ENCODE results near the gene OBSL1.

OBSL1 gene

DNA sequence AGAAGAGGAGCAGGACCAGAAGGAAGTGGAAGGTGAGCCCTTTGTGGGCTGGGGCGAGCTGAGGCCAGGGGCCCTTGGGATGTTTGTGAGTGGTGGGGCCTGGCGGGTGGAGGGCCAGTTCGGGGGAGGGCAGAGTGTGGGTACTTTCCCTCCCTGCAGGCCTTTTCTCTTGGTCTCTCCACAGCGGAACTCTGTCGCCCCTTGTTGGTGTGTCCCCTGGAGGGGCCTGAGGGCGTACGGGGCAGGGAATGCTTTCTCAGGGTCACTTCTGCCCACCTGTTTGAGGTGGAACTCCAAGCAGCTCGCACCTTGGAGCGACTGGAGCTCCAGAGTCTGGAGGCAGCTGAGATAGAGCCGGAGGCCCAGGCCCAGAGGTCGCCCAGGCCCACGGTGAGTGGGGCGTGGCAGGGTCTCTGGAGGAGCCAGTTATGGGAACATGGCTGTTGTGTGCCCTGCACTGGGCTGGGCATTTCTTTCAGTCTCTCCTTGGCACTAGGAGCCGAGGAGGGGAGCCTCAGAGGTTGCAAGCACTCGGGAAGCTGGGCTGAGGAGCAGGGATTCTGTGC, 37.1 kb upstream of the OBSL1 start:
- DNase-seq (ENCODE audit: extremely low read depth, low read depth): no peak
- TF ChIP-seq, protein P1, sequence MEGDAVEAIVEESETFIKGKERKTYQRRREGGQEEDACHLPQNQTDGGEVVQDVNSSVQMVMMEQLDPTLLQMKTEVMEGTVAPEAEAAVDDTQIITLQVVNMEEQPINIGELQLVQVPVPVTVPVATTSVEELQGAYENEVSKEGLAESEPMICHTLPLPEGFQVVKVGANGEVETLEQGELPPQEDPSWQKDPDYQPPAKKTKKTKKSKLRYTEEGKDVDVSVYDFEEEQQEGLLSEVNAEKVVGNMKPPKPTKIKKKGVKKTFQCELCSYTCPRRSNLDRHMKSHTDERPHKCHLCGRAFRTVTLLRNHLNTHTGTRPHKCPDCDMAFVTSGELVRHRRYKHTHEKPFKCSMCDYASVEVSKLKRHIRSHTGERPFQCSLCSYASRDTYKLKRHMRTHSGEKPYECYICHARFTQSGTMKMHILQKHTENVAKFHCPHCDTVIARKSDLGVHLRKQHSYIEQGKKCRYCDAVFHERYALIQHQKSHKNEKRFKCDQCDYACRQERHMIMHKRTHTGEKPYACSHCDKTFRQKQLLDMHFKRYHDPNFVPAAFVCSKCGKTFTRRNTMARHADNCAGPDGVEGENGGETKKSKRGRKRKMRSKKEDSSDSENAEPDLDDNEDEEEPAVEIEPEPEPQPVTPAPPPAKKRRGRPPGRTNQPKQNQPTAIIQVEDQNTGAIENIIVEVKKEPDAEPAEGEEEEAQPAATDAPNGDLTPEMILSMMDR (IDR thresholded peaks at IDR 0.05; ENCODE audit: low read depth, low read length): no peak

DNA sequence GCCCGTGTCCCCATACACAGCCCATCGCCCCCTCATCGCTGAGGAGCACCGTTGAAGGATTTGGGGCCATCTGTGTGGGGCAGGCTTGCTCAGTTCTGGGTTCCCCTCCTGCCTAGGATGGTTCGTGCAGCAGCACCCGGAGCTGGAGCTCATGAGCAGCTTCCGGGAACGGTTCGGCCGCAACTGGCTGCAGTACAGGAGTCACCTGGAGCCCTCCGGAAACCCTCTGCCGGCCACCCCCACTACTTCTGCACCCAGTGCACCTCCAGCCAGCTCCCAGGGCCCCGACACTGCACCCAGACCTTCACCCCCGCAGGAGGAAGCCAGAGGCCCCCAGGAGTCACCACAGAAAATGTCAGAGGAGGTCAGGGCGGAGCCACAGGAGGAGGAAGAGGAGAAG, 36.6 kb upstream of the OBSL1 start:
- no peak for DNase-seq (ENCODE audit: extremely low read depth, low read depth)
- TF ChIP-seq, protein P1 (IDR thresholded peaks at IDR 0.05; ENCODE audit: low read depth, low read length): no peak

DNA sequence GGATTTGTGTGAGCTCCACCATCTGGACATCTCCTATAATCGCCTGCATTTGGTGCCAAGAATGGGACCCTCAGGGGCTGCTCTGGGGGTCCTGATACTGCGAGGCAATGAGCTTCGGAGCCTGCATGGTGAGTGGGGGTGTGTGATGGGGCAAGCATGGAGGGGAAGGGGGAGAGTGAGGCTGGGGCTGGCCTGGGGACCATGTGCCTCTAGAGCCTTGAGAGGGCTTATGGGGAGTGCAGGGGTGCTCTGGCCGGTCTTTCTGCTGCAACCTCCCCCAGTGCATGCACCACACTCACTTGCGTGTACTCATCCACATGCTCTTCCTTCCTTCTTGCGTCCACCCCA, 34.2 kb upstream of the OBSL1 start:
- TF ChIP-seq, protein P1 (IDR thresholded peaks at IDR 0.05; ENCODE audit: low read depth, low read length): no peak

DNA sequence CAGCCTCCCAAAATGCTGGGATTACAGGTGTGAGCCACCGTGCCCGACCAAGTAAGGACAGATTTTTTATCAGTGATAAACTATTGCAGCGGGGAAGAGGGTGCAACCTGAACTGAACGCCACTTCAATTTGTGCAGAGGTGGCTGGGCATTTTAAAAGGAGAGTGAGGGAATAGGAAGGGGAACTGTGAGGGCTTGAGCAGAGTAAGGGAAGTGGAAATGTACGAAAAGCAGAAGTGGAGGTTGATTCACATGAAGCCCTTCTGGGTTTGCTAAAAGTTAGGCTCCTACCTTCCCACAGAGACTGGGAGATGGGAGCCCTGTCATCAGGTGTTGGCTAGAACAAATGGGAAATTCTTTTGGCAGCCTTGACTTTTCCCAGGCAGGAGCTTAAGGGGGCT, 32.4 kb upstream of the OBSL1 start:
- TF ChIP-seq, protein P1 (IDR thresholded peaks at IDR 0.05; ENCODE audit: low read depth, low read length): no peak
- DNase-seq (ENCODE audit: extremely low read depth, low read depth): no peak

More for the DNA sequence above, 34.2 kb upstream of the OBSL1 start:
- DNase-seq (ENCODE audit: extremely low read depth, low read depth): no peak

- no peak for DNase-seq (ENCODE audit: extremely low read depth, low read depth)
- TF ChIP-seq, protein P1 (IDR thresholded peaks at IDR 0.05; ENCODE audit: low read depth, low read length): no peak
These were observed 27.2 kb upstream of the OBSL1 start for GRCh38 chr2:219598308-219599078.

- peak; percentile 91 for DNase-seq (ENCODE audit: extremely low read depth, low read depth)
- TF ChIP-seq, protein P1 (IDR thresholded peaks at IDR 0.05; ENCODE audit: low read depth, low read length): no peak
These were observed 26.4 kb upstream of the OBSL1 start, which contains the start of gene STK11IP for GRCh38 chr2:219597552-219598307. STK11IP (plus strand) TSS chr2:219597857; CDS start chr2:219598120, 263 bp downstream.

All from AG09319 (cell line).